A549 treated with AZD2906 at 1 μM for 4 hours (cell line): ENCODE results near the gene VCX3A. TPM values are rescaled to one million over a fixed set of nuclear protein-coding genes. Genes with fewer than 3 reads are reported as not detected.

Source experiments
- total RNA-seq: library from RNA; stranded (reverse); fragments of 200-300 nt; extraction: Qiagen RNA extraction; gene quantifications from 5 replicates; pipeline ENCODE4 v1.2.3, GENCODE V29; 2022

The VCX3A gene
- 0.16 TPM in 1 of 5 replicates, not detected in the others for total RNA-seq

DNA sequence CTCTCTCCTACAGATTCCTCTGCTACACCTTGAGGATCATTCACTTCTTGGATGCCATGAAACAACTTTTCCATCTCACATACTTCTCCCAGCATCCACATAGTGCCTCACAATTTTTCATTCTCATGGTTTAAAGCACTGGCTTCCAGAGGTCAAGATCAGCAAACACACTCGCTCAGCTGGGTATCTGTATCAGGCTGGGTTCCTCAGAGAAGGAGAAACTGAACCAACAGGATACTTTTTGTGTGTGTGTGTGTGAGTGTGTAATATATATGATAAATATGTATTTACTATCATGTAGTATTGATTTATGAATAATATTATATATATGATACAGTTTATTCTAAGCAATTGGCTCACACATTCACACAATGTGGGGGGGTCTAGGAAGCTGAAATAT, at the start of gene VCX3A:
VCX3A (minus strand) TSS at position 101 of the 400 bp plus-strand sequence. CDS start 621 bp downstream, outside the sequence.

